BE2C (cell line): Measurements from ENCODE around the gene PTPRN2.

Experiments
- DNase-seq: peaks from one replicate; pipeline ENCODE4 v3.0.0-alpha.2; 2020
- H3K27me3 ChIP-seq: fragments of 250-450 bp; sonication (Bioruptor Pico); 2 replicates; pipeline ENCODE4 v1.5.1; 2020; ENCODE audit warnings: mild to moderate bottlenecking
- H3K36me3 ChIP-seq: fragments of 250-450 bp; sonication (Bioruptor Pico); 2 replicates; pipeline ENCODE4 v1.5.1; 2020; ENCODE audit warnings: mild to moderate bottlenecking
- H3K4me1 ChIP-seq: fragments of 250-450 bp; sonication (Bioruptor Pico); 2 replicates; pipeline ENCODE4 v1.5.1; 2020
- H3K4me3 ChIP-seq: 2 replicates; pipeline ENCODE4 v1.5.1; 2011; ENCODE audit warnings: low read depth, low read length
- H3K9me3 ChIP-seq: fragments of 250-450 bp; sonication (Bioruptor Pico); 2 replicates; pipeline ENCODE4 v1.5.1; 2020
- TF ChIP-seq, protein P1 (sequence below): IDR thresholded peaks from 2 replicates; pipeline ENCODE4 v1.5.1; 2012; ENCODE audit warnings: mild to moderate bottlenecking, low read depth, low read length

Gene PTPRN2

GRCh38 chr7:158266817-158267741, 320.5 kb downstream of the PTPRN2 start:
- H3K9me3 ChIP-seq: peaks cover 11% of the 10 kb centered on the region; the same call in 1 of the 2 replicates

GRCh38 chr7:158266426-158266816, 321.2 kb downstream of the PTPRN2 start:
- peaks cover 13% of the 10 kb centered on the region; the same call in 1 of the 2 replicates for H3K9me3 ChIP-seq
- TF ChIP-seq, protein P1, sequence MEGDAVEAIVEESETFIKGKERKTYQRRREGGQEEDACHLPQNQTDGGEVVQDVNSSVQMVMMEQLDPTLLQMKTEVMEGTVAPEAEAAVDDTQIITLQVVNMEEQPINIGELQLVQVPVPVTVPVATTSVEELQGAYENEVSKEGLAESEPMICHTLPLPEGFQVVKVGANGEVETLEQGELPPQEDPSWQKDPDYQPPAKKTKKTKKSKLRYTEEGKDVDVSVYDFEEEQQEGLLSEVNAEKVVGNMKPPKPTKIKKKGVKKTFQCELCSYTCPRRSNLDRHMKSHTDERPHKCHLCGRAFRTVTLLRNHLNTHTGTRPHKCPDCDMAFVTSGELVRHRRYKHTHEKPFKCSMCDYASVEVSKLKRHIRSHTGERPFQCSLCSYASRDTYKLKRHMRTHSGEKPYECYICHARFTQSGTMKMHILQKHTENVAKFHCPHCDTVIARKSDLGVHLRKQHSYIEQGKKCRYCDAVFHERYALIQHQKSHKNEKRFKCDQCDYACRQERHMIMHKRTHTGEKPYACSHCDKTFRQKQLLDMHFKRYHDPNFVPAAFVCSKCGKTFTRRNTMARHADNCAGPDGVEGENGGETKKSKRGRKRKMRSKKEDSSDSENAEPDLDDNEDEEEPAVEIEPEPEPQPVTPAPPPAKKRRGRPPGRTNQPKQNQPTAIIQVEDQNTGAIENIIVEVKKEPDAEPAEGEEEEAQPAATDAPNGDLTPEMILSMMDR: no peak

More at GRCh38 chr7:158266817-158267741, 320.5 kb downstream of the PTPRN2 start:
- TF ChIP-seq, protein P1: no peak
- no peak for DNase-seq
- Histone ChIP-seq H3K36me3 (no peaks in the 10 kb centered on the region), H3K27me3 (no peaks in the 10 kb centered on the region), H3K4me1 (no peaks in the 10 kb centered on the region), H3K4me3 (no peak overlapping the region)

DNA sequence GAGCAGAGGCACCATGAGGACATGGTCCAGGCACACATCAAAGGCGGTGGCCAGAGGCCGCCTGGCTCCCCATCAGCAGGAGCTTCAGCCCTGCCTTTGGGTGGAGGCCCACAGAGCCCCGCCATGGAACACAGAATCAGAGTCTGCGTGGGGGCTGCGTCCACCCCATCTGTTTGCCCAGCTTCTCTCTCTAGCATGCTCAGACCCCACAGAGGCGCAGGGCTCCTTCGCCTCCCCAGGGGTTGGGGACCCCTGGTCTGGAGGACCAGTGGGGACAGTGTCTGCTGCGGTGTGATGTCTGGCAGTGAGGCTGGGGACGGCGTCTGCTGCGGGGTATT, 321.9 kb downstream of the PTPRN2 start:
- Histone ChIP-seq H3K36me3 (no peaks in the 10 kb centered on the region), H3K27me3 (no peaks in the 10 kb centered on the region), H3K4me1 (no peaks in the 10 kb centered on the region), H3K9me3 (peaks cover 13% of the 10 kb centered on the region; the same call in 1 of the 2 replicates), H3K4me3 (no peak overlapping the region)
- TF ChIP-seq, protein P1: no peak
- no peak for DNase-seq

More at GRCh38 chr7:158266426-158266816, 321.2 kb downstream of the PTPRN2 start:
- Histone ChIP-seq H3K4me3 (no peak overlapping the region), H3K36me3 (no peaks in the 10 kb centered on the region), H3K4me1 (no peaks in the 10 kb centered on the region), H3K27me3 (no peaks in the 10 kb centered on the region)
- no peak for DNase-seq

- TF ChIP-seq, protein P1: no peak
- no peak for DNase-seq
- no peaks in the 10 kb centered on the region for H3K36me3 ChIP-seq
- no peak overlapping the region for H3K4me3 ChIP-seq
- H3K4me1 ChIP-seq: no peaks in the 10 kb centered on the region
- H3K27me3 ChIP-seq: no peaks in the 10 kb centered on the region
- peaks cover 13% of the 10 kb centered on the region; the same call in 1 of the 2 replicates for H3K9me3 ChIP-seq
These were observed 322.5 kb downstream of the PTPRN2 start for GRCh38 chr7:158264881-158265742.

DNA sequence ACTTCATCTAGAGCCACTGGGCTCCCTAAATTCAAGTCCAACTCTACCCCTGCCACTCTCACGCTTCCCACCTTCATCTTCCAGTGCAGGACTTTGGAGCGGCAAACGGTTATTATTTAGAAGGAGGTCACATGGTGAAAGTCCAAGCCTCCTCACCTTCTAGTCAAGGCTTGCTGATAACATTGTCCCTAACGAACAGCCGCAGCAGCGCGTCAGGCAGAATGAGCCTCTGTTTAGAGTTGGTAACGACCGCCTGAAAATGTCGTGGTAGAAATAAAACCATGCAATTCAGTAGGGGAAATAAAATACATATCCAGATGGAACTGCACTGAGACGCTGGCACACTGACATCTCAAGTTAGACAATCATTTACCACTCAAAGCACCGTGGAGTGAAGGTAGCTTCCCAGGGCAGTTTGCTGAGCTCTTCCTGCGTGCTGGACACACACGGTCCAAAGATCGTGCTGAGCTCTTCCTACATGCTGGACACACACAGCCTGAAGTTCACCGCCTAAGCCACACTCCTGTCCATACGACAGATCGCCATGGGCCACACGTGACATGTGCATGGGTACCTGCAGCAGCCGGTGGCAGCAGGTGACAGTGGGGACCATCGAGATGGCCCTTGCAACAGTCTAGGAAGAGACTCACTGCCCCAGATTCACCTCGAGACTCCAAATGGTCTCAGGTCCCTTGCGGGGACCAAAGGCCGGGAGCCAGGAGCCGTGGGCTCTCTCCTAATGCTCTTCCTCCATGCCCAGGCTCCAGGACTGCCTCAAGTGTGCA, 323.5 kb downstream of the PTPRN2 start:
- TF ChIP-seq, protein P1: no peak
- Histone ChIP-seq H3K36me3 (no peaks in the 10 kb centered on the region), H3K27me3 (no peaks in the 10 kb centered on the region), H3K9me3 (peaks cover 10% of the 10 kb centered on the region; the same call in 1 of the 2 replicates), H3K4me3 (no peak overlapping the region), H3K4me1 (no peaks in the 10 kb centered on the region)
- DNase-seq: no peak
